H1 (cell line): ENCODE measurements around the gene PXDN. TPM values are rescaled to one million over a fixed set of nuclear protein-coding genes. Genes with fewer than 3 reads are reported as not detected.

Source experiments
- CTCF ChIA-PET: fragments of 300-600 bp; sonication (Branson Sonifier 250); formaldehyde crosslinking; loops from one replicate; lab custom pipeline; 2021; ENCODE audit not compliant: partially characterized antibody; lab: Charles Lee
- POLR2A ChIA-PET: fragments of 300-600 bp; sonication (Branson Sonifier 250); formaldehyde crosslinking; loops from one replicate; lab custom pipeline; 2021; ENCODE audit warnings: inconsistent platforms; ENCODE audit not compliant: partially characterized antibody; lab: Charles Lee
- DNase-seq, 2 experiments: peaks; one replicate each; pipeline versions ENCODE4 v3.0.0 to v3.0.0-alpha.2; 2010 to 2022; ENCODE audit warnings: low spot score in 2 of 2, low read depth in 1 of 2, mixed read lengths in 1 of 2
- FAIRE-seq: peaks from 2 replicates; lab custom pipeline; 2011; peaks lifted over from hg19 to GRCh38; lab: Jason Lieb, UNC
- H2AFZ ChIP-seq: 2 replicates; pipeline ENCODE4 v1.8.1; 2012; ENCODE audit warnings: low read length, inconsistent platforms
- H2AK5ac ChIP-seq: 2 replicates; pipeline ENCODE4 v1.6.1; 2013; ENCODE audit warnings: low read depth, low read length
- H2BK120ac ChIP-seq: replicated peaks from 2 replicates; pipeline ENCODE3; 2013; ENCODE audit warnings: low read depth, low read length, inconsistent platforms
- H2BK12ac ChIP-seq: 2 replicates; pipeline ENCODE4 v1.6.1; 2013; ENCODE audit warnings: low read depth, low read length
- H2BK15ac ChIP-seq: 2 replicates; pipeline ENCODE4 v1.6.1; 2013; ENCODE audit warnings: low read length
- H2BK20ac ChIP-seq: 2 replicates; pipeline ENCODE4 v1.6.1; 2013; ENCODE audit warnings: low read length
- H2BK5ac ChIP-seq: 2 replicates; pipeline ENCODE4 v1.6.1; 2013; ENCODE audit warnings: low read depth, low read length
- H3K14ac ChIP-seq: 2 replicates; pipeline ENCODE4 v1.6.1; 2013; ENCODE audit warnings: inconsistent platforms; ENCODE audit not compliant: insufficient read length
- H3K18ac ChIP-seq: 2 replicates; pipeline ENCODE4 v1.6.1; 2013; ENCODE audit warnings: low read length; ENCODE audit errors: extremely low read depth
- H3K23ac ChIP-seq: 2 replicates; pipeline ENCODE4 v1.6.1; 2013; ENCODE audit warnings: inconsistent platforms; ENCODE audit not compliant: insufficient read length
- H3K23me2 ChIP-seq: 2 replicates; pipeline ENCODE4 v1.6.1; 2013; ENCODE audit warnings: low read depth, low read length
- H3K27ac ChIP-seq: 2 replicates; pipeline ENCODE4 v1.6.1; 2011; ENCODE audit warnings: low read depth, low read length, inconsistent platforms
- H3K27me3 ChIP-seq, 4 experiments: replicated peaks in 1 of 4; 1 replicate in 1 of 4; 2 replicates in 3 of 4; pipeline versions ENCODE4 v1.6.1 to v1.8.1; 2011 to 2013; ENCODE audit warnings: low read length in 3 of 4, mild to moderate bottlenecking in 3 of 4, inconsistent platforms in 2 of 4, mixed read lengths in 2 of 4, moderate library complexity in 1 of 4; ENCODE audit not compliant: control insufficient read depth in 3 of 4, insufficient read depth in 3 of 4; ENCODE audit errors: extremely low read depth in 1 of 4
- H3K36me3 ChIP-seq, 4 experiments: 2 replicates each; pipeline versions ENCODE4 v1.6.1 to v1.8.1; 2011 to 2013; ENCODE audit warnings: mild to moderate bottlenecking in 4 of 4, low read length in 3 of 4, moderate library complexity in 2 of 4, control low read depth in 1 of 4, inconsistent platforms in 1 of 4; ENCODE audit not compliant: insufficient read depth in 4 of 4, control insufficient read depth in 2 of 4
- H3K4ac ChIP-seq: replicated peaks from 2 replicates; pipeline ENCODE3; 2013; ENCODE audit warnings: low read length, low read depth, mixed read lengths, inconsistent platforms; ENCODE audit not compliant: insufficient read length
- H3K4me1 ChIP-seq, 4 experiments: replicated peaks in 1 of 4; 1 replicate in 1 of 4; 2 replicates in 3 of 4; pipeline versions ENCODE4 v1.6.1 to v1.8.1; 2011 to 2013; ENCODE audit warnings: low read length in 3 of 4, inconsistent platforms in 2 of 4, mixed read lengths in 1 of 4; ENCODE audit not compliant: insufficient read depth in 4 of 4, control insufficient read depth in 3 of 4
- H3K4me2 ChIP-seq, 2 experiments: 2 replicates each; pipeline versions ENCODE4 v1.6.1 to v1.8.1; 2011 to 2013; ENCODE audit warnings: low read depth in 2 of 2, low read length in 2 of 2, control low read depth in 1 of 2, inconsistent platforms in 1 of 2, mild to moderate bottlenecking in 1 of 2; ENCODE audit not compliant: insufficient read depth in 1 of 2
- H3K4me3 ChIP-seq, 4 experiments: fragments of 200-600, 300-600 bp in 1 of 4; sonication (generic), shearing (Covaris generic), sonication (Bioruptor Twin) in 1 of 4; 2 replicates each; pipeline versions ENCODE4 v1.5.1 to v1.8.1; 2011 to 2016; ENCODE audit warnings: low read length in 4 of 4, low read depth in 3 of 4, control low read depth in 2 of 4, inconsistent platforms in 2 of 4, mild to moderate bottlenecking in 2 of 4, mixed read lengths in 1 of 4, moderate library complexity in 1 of 4; ENCODE audit not compliant: insufficient read depth in 2 of 4; ENCODE audit errors: extremely low read depth in 1 of 4
- H3K56ac ChIP-seq: replicated peaks from 2 replicates; pipeline ENCODE3; 2013; ENCODE audit warnings: low read depth, mild to moderate bottlenecking, mixed read lengths, low read length, inconsistent platforms; ENCODE audit not compliant: insufficient read length
- H3K79me1 ChIP-seq: 2 replicates; pipeline ENCODE4 v1.6.1; 2013; ENCODE audit warnings: low read depth, low read length, control low read depth
- H3K79me2 ChIP-seq, 2 experiments: 2 replicates each; pipeline versions ENCODE4 v1.6.1 to v1.8.1; 2012 to 2013; ENCODE audit warnings: low read length in 2 of 2, mild to moderate bottlenecking in 2 of 2, inconsistent platforms in 1 of 2; ENCODE audit not compliant: insufficient read depth in 2 of 2, control insufficient read depth in 1 of 2
- H3K9ac ChIP-seq, 4 experiments: replicated peaks in 1 of 4; 1 replicate in 1 of 4; 2 replicates in 3 of 4; pipeline versions ENCODE4 v1.6.1 to v1.8.1; 2011 to 2013; ENCODE audit warnings: low read depth in 3 of 4, low read length in 3 of 4, control low read depth in 2 of 4, mild to moderate bottlenecking in 2 of 4, moderate library complexity in 2 of 4, inconsistent platforms in 1 of 4; ENCODE audit errors: extremely low read depth in 1 of 4
- H3K9me3 ChIP-seq, 2 experiments: 2 replicates each; pipeline versions ENCODE4 v1.6.1 to v1.8.1; 2012 to 2013; ENCODE audit warnings: mild to moderate bottlenecking in 2 of 2, moderate library complexity in 2 of 2, control low read depth in 1 of 2, inconsistent platforms in 1 of 2, low read depth in 1 of 2, low read length in 1 of 2, mixed read lengths in 1 of 2; ENCODE audit not compliant: insufficient read depth in 2 of 2
- H4K20me1 ChIP-seq, 2 experiments: replicated peaks in 1 of 2; 2 replicates each; pipeline versions ENCODE3 to v1.8.1; 2011 to 2013; ENCODE audit warnings: inconsistent platforms in 2 of 2, low read length in 2 of 2, mild to moderate bottlenecking in 1 of 2; ENCODE audit not compliant: insufficient read depth in 2 of 2, control insufficient read depth in 1 of 2
- H4K5ac ChIP-seq: 2 replicates; pipeline ENCODE4 v1.6.1; 2013; ENCODE audit warnings: low read length, low read depth, mixed read lengths, inconsistent platforms; ENCODE audit not compliant: insufficient read length
- H4K8ac ChIP-seq: 2 replicates; pipeline ENCODE4 v1.8.0; 2013; ENCODE audit warnings: mild to moderate bottlenecking, moderate library complexity, low read length, inconsistent platforms; ENCODE audit not compliant: insufficient read depth; ENCODE audit errors: extremely low read depth
- H4K91ac ChIP-seq: replicated peaks from 2 replicates; pipeline ENCODE3; 2013; ENCODE audit warnings: low read length, mixed read lengths, inconsistent platforms; ENCODE audit not compliant: insufficient read length
- NANOG ChIP-seq: IDR thresholded peaks from 2 replicates; pipeline ENCODE4 v1.6.1; 2011; ENCODE audit warnings: low read length, low read depth, mild to moderate bottlenecking, inconsistent platforms; ENCODE audit not compliant: insufficient read depth, poor library complexity, severe bottlenecking
- WGBS, 2 experiments: shearing (Covaris generic) in 1 of 2; methylation state at CpG; one replicate each; pipeline versions ENCODE4 v1.1.6 to v1.1.7; 2013 to 2015; ENCODE audit warnings: low lambda C conversion rate in 2 of 2, mixed read lengths in 2 of 2, inconsistent platforms in 1 of 2, low coverage in 1 of 2, missing lambda C conversion rate in 1 of 2; ENCODE audit not compliant: insufficient replicate concordance in 2 of 2, insufficient coverage in 1 of 2, insufficient read length in 1 of 2; ENCODE audit errors: extremely low coverage in 1 of 2, missing lambda C conversion rate in 1 of 2; 5-methylcytosine and 5-hydroxymethylcytosine counted together
- polyA plus RNA-seq, 7 experiments: library from polyadenylated mRNA; depleted of rRNA in 3 of 7; stranded (reverse) in 5 of 7; unstranded in 2 of 7; fragments of >200 nt in 5 of 7; fragments of 200-250 nt in 2 of 7; gene quantifications; 1 replicate in 5 of 7; 2 replicates in 1 of 7; 4 replicates in 1 of 7; pipeline versions ENCODE4 v1.2.1 to v1.2.3, GENCODE V29; 2011 to 2013; ENCODE audit warnings: missing spikeins in 2 of 7, mixed read lengths in 2 of 7
- total RNA-seq: library from RNA; stranded (reverse); fragmentation: NEBNext Ultra II Directional; extraction: Animal tissue kit (Norgen Biotek cat#: 25700); gene quantifications from 2 replicates; pipeline ENCODE4 v1.2.1, GENCODE V29; 2021

PXDN gene
- total and polyA plus RNA-seq, 2 of the 8 experiments (the other 6 are each of a cell fraction or from before 2014, with no cell fraction given) = 104 to 141 TPM

DNA sequence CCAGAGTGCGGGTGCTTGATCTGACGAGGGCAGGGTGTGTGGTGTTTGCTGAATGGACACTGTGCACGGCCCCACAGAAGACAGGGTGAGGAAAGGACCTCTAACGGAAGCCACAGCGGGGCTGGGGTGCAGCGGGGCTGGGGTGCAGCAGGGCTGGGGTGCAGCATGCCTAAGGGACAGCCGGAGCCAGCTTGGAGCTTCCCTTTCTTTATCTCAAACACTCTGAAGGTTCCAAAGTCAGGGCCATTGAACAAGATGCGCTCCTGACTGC is 35.0 kb downstream of the PXDN start:
- FAIRE-seq (no peak), DNase-seq (no peak)
- H2BK15ac ChIP-seq = no peak overlapping the region
- H3K18ac ChIP-seq = no peak overlapping the region
- H3K23ac ChIP-seq = no peak overlapping the region
- no peak overlapping the region for H3K4me3 ChIP-seq
- no peak overlapping the region for H3K9ac ChIP-seq
- peak overlapping the region; percentile 29 for H3K4ac ChIP-seq
- no peak overlapping the region for H3K56ac ChIP-seq
- H4K8ac ChIP-seq = no peak overlapping the region; the same call in 1 of the 2 replicates
- H4K91ac ChIP-seq = no peak overlapping the region
- no peak overlapping the region for H3K14ac ChIP-seq
- H3K36me3 ChIP-seq = no peaks in the 10 kb centered on the region
- no peak for TF ChIP-seq NANOG
- no peak overlapping the region for H4K5ac ChIP-seq
- 0 out of 2 replicates have a peak overlapping the region, but pooled peaks have one; percentile 45 for H2AK5ac ChIP-seq
- H3K4me1 ChIP-seq = peaks cover 9 to 24% (median 13%) of the 10 kb centered on the region in 4 experiments
- no peak overlapping the region for H3K27ac ChIP-seq
- peaks cover 9% of the 10 kb centered on the region; the same call in 1 of the 2 replicates for H3K79me1 ChIP-seq
- no peak overlapping the region for H3K4me2 ChIP-seq
- no peaks in the 10 kb centered on the region for H3K9me3 ChIP-seq
- H3K23me2 ChIP-seq = peaks cover 4% of the 10 kb centered on the region; the same call in 1 of the 2 replicates
- WGBS, 2 experiments = 78% methylated on average over 7 of the region's 8 CpGs; no CpG with 5 or more reads in 1 of the 2 experiments
- H2BK5ac ChIP-seq = no peak overlapping the region
- H2BK120ac ChIP-seq = no peak overlapping the region
- no peak overlapping the region for H2AFZ ChIP-seq
- CTCF ChIA-PET = interaction anchor here (0.8 to 1.0 kb wide), 3 partner anchors 9 to 39 kb away, joined by 3 read pairs; no protein-coding TSS in a partner anchor
- H4K20me1 ChIP-seq = peaks cover 9 to 41% of the 10 kb centered on the region in 2 experiments
- peaks cover 0 to 50% of the 10 kb centered on the region in 2 experiments; a peak in 3 of 4 replicates for H3K79me2 ChIP-seq
- H2BK12ac ChIP-seq = no peak overlapping the region
- H2BK20ac ChIP-seq = no peak overlapping the region
- POLR2A ChIA-PET = interaction anchor here (1.1 to 2.7 kb wide), 3 partner anchors 9 to 165 kb away, joined by 3 to 10 read pairs (median 4); no protein-coding TSS in a partner anchor
- no peaks in the 10 kb centered on the region for H3K27me3 ChIP-seq
